Renal cortex interstitium (tissue), 11 donors: ENCODE data around the gene ZNF397. TPM values are rescaled to one million over a fixed set of nuclear protein-coding genes. Genes with fewer than 3 reads are reported as not detected.

ENCODE experiments used
- DNase-seq, 11 donors: peaks; one replicate each; pipeline ENCODE4 v3.0.0-alpha.2; 2013; ENCODE audit warnings: low read depth in 9 of 11, low spot score in 4 of 11; ENCODE audit errors: extremely low read depth in 1 of 11
- polyA plus RNA-seq, 3 donors: library from polyadenylated mRNA; unstranded; fragments of 120-200 nt; gene quantifications; one replicate each; pipeline ENCODE4 v1.2.1, GENCODE V29; 2013; ENCODE audit not compliant: insufficient read length in 3 of 3

ZNF397 gene
- polyA plus RNA-seq, 3 donors, result 48.0 to 77.9 (median 56.6) TPM

DNA sequence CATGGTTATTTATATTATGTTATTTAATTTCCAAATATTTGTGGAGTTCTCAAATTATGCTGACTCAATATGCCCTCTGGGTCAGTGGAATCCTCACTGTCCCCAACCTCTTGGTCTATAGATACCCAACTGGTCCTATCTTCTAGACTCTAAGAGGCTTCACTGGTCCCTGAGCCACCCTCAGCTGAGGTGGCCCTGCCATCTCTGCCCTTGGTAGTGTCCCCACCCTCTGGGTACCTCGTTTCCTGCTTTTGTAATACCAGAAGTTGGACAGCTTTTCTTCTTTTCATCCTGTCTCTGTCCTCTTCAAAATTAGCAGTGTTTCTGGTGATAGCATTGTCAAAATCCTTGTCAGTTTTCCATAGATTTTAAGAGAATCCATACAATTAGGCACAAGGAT is 37.3 kb downstream of the ZNF397 start:
- no peak for DNase-seq

DNA sequence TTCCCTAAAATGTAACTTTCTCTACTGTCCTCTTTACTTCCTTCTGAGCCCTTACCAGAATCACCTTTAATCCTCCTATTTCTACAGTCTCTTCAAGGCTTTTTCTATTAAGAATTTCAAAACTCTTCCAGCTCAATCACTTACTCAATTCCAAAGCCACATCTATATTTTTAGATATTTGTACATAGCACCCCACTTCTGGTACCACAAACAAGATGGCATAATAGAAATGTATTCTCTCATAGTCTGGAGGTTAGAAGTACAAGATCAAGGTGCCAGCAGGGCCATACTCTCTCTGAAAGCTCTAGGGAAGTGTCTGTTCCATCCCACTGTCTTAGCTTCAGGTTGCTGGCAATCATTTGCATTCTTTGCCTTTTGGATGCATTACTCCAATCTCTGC is 38.1 kb downstream of the ZNF397 start:
- no peak for DNase-seq

GRCh38 chr18:35282353-35282752 is 41.5 kb downstream of the ZNF397 start:
- DNase-seq, result no peak

GRCh38 chr18:35283923-35284794 is 43.3 kb downstream of the ZNF397 start:
- DNase-seq, result no peak

GRCh38 chr18:35284841-35285240 is 44.0 kb downstream of the ZNF397 start:
- no peak for DNase-seq

DNA sequence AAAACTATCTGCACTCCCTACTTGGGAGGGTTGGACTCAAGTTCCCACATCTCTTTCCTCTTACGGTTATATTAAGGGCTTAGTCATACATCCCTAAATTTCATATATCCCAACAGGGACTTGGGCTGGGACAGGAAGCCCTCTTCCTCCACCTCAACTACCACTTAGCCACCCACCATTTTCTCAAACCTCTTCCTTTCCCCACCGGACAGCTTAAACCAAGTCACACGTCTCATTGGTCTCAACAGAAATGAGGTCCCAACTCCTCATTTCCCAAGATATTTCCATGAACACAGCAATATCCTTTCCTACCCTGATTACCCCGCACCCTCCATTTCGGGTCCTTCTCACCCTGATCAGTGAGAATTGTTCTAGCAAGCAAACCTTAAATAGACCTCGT is 48.5 kb downstream of the ZNF397 start:
- DNase-seq, result peak in 1 of 11 donors; percentile 2

DNA sequence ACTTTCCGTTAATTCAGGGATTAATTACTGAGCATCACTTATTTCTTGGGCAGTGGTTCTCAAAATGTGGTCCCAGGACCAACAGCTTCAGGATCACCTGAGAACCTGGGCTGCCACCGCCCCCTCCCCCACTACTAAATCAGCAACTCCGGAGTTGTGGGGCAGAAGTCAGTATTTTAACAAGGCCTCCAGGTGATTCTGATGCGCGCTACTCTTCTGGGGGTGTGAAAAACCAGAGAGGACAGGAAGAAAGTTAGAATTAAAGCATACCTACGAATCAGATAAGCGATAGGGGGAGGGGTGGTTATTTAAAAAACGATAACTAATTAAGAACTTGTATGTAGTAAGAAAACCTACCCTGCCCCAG is 48.9 kb downstream of the ZNF397 start:
- DNase-seq, result peak in 5 of 11 donors; percentile 18 to 38 (median 34)

DNA sequence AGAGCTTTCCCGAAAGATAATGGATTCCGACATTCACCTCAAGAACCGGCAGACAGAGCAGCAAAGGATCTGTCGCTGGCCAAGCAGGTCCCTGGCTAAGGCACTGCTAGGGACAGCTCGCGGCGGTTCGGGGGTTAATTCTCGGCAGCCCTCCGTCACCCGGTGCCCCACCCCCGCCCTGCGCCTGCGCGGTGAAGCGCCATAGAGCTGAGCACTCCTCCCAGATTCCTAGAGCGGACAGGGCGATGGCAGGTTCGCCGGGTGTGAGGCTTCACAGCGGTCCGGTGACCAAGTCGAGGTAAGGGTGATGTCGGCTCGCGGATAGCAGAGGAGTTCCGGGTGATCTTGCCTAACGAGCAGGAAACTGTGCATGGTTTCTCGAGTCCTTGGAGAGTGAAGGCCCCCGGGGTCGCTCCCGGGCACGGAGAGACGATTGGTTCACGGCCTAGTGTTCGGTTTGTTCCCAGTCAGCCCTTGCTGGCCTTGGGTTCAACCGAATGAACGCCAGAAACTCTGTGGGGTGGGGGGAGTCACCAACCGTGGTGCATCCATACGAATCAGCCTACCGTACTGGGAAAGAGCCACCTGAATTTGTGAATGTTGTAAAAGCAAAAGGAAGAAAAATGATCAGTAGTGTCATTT is 49.4 kb downstream of the ZNF397 start, which contains the start of gene ZSCAN30:
Gene ZSCAN30, minus strand, starts transcription at position 136 of the 642 bp plus-strand sequence. CDS start 25,877 bp downstream, outside the sequence.
- peak; percentile 90 to 95 (median 94) for DNase-seq

DNA sequence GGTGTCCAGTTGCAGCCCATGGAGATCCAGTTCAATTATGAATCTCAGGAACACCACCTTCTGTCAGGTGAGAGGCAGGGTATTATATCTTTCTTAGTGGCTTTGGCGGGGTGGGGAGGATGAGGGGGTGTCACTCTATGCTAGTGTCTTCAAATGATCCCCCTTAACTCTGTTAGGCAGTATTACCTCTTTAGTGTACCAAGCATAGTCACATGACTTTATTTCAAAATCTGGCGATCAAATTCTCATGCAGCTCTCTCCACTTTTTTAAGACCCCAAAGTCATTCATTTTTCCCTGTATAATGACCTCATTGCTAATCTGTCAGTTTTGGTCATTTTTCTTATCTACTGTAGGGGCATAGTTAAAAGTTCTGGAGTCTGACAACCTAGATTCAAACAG is 50.3 kb downstream of the ZNF397 start:
- DNase-seq, result no peak

DNA sequence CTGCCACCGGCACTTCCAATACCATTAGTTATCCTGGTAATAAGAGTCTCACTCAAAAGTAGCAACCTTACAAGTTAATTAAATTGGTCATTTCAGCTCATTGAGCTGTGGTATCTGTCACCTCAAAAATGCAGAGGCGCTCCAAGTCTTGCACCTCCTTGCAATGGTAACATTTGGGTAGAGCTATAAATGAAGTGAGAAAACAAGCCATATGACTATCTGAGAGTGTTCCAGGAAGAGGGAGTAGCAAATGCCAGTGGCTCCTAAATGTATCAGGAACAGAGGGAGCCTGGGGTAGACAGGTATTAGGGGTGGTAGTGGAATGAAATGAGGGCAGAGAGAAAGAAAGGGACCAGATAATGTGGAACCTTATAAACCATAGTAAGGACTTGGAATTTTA is 55.2 kb downstream of the ZNF397 start:
- no peak for DNase-seq

DNA sequence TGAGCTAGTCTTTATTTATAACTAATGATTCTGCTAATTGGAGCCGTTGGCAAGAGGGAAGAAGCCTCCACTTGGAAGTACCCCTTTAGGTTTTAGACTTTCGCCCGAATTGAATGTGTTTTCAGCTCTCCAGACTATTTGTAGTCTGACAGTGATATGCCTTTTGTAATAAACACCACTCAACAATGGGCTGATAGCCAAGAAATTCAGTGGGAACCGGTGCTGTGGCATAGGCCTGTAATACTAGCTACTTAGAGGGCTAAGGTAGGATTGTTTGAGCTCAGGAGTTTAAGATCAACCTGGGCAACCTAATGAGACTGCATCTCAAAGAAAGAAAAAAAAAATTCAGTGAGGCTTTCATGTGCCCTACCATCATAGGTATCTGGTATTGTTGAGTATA is 62.8 kb downstream of the ZNF397 start:
- no peak for DNase-seq

- DNase-seq, result no peak
These were observed 65.9 kb downstream of the ZNF397 start for GRCh38 chr18:35306588-35307250.

Other genes with a start within 250 kb of the ZNF397 start
- 10 to 100 TPM; 25.4 to 33.6 (median 28.2) TPM for gene MAPRE2, start 199.6 kb upstream of the ZNF397 start, polyA plus RNA-seq
- 10 to 100 TPM; 36.3 to 56.6 (median 48.7) TPM for gene ZSCAN30, start 49.2 kb downstream of the ZNF397 start, polyA plus RNA-seq
- 10 to 100 TPM; 69.5 to 81.8 (median 76.1) TPM for gene ZNF24, start 103.4 kb downstream of the ZNF397 start, polyA plus RNA-seq
- 1 to 10 TPM; 5.4 to 7.2 (median 7.0) TPM for gene ZNF396, start 136.3 kb downstream of the ZNF397 start, polyA plus RNA-seq